ENCODE measurements around the gene CHORDC1. TPM values are rescaled to one million over a fixed set of nuclear protein-coding genes. Genes with fewer than 3 reads are reported as not detected.

Gene CHORDC1
- total RNA-seq, 1 experiment from 2014 or later: 88.8 TPM

DNA sequence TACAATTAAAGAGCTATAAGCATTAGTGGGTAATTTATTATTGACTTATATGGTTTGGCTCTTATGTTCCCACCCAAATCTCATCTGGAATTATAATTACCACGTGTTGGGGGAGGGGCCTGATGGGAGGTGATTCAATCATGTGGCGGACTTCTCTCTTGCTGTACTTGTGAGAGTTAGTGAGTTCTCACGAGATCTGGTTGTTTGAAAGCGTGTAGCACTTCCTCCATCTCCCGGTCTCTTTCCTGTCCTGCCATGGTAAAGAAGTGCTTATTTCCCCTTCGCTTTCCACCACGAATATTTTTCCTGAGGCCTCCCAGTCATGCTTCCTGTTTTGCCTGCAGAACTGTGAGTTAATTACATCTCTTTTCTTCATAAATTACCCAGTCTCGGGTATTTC lies 28.1 kb upstream of the CHORDC1 start:
- Histone ChIP-seq H3K4me1 (ENCODE audit: control insufficient read depth, insufficient read depth, low read length) (no peaks in the 10 kb centered on the region), H3K27ac (ENCODE audit: low read length) (no peak overlapping the region), H3K27me3 (ENCODE audit: control insufficient read depth, insufficient read depth, low read length) (peaks cover 3% of the 10 kb centered on the region; the same call in 1 of the 2 replicates), H3K9me3 (ENCODE audit: control insufficient read depth, insufficient read depth, low read depth, low read length) (no peaks in the 10 kb centered on the region), H3K36me3 (ENCODE audit: control insufficient read depth, insufficient read depth, low read length) (no peaks in the 10 kb centered on the region), H3K4me3 (ENCODE audit: low read depth in 2 of 2, low read length in 2 of 2) (0 out of 4 replicates have a peak overlapping the region, but pooled peaks of 1 of the 2 experiments have one; percentile 12)
- ATAC-seq (no peak), DNase-seq (ENCODE audit: low read depth, low spot score) (no peak)
- TF ChIP-seq POLR2AphosphoS5 (IDR thresholded peaks at IDR 0.05; ENCODE audit: low read depth, low read length) (no peak), REST (IDR thresholded peaks at IDR 0.05; ENCODE audit: insufficient read depth in 1 of 2, low read depth in 2 of 2, low read length in 1 of 2) (no peak), CTCF (IDR thresholded peaks at IDR 0.05) (no peak), TCF7L2 (IDR thresholded peaks at IDR 0.05; ENCODE audit: low read depth, low read length) (no peak), SIN3A (IDR thresholded peaks at IDR 0.05; ENCODE audit: borderline replicate concordance, insufficient read depth, low read depth, low read length) (no peak)
- intact Hi-C loops (cut with micrococcal nuclease; ENCODE audit: unreplicated experiment) (no loop called here), in situ Hi-C loops (cut with HindIII; ENCODE audit: low pct_unique_long_range_greater_than_20kb, low sequenced_read_pairs) (no loop called here)
- ChIA-PET POLR2A (no interaction called here), CTCF (no interaction called here)
- BruUV-seq (replicated peaks): no TSS peak

GRCh38 chr11:90246468-90246867 lies 23.6 kb upstream of the CHORDC1 start:
- Histone ChIP-seq H3K4me3 (ENCODE audit: low read depth in 2 of 2, low read length in 2 of 2) (no peak overlapping the region), H3K27ac (ENCODE audit: low read length) (no peak overlapping the region), H3K4me1 (ENCODE audit: control insufficient read depth, insufficient read depth, low read length) (no peaks in the 10 kb centered on the region), H3K36me3 (ENCODE audit: control insufficient read depth, insufficient read depth, low read length) (no peaks in the 10 kb centered on the region), H3K27me3 (ENCODE audit: control insufficient read depth, insufficient read depth, low read length) (peaks cover 3% of the 10 kb centered on the region; the same call in 1 of the 2 replicates), H3K9me3 (ENCODE audit: control insufficient read depth, insufficient read depth, low read depth, low read length) (no peaks in the 10 kb centered on the region)
- ChIA-PET POLR2A (interaction anchor here (0.6 kb wide), 1 partner anchor 191 kb away, joined by 6 read pairs; no protein-coding TSS in a partner anchor), CTCF (no interaction called here)
- TF ChIP-seq SIN3A (IDR thresholded peaks at IDR 0.05; ENCODE audit: borderline replicate concordance, insufficient read depth, low read depth, low read length): no peak
- TF ChIP-seq POLR2AphosphoS5 (IDR thresholded peaks at IDR 0.05; ENCODE audit: low read depth, low read length): no peak
- no peak for TF ChIP-seq TCF7L2 (IDR thresholded peaks at IDR 0.05; ENCODE audit: low read depth, low read length)
- TF ChIP-seq CTCF (IDR thresholded peaks at IDR 0.05): no peak
- no peak for TF ChIP-seq REST (IDR thresholded peaks at IDR 0.05; ENCODE audit: insufficient read depth in 1 of 2, low read depth in 2 of 2, low read length in 1 of 2)
- in situ Hi-C loops (cut with HindIII; ENCODE audit: low pct_unique_long_range_greater_than_20kb, low sequenced_read_pairs) (no loop called here), intact Hi-C loops (cut with micrococcal nuclease; ENCODE audit: unreplicated experiment) (no loop called here)
- BruUV-seq (replicated peaks): no TSS peak
- DNase-seq (ENCODE audit: low read depth, low spot score) (no peak), ATAC-seq (no peak)

Data from Panc1 (cell line).